GM23248 (cell line): Measurements from ENCODE around the gene PHLDB3.

Experiments used
- EZH2 ChIP-seq: fragments of 200-600 bp; sonication (generic); IDR thresholded peaks from 2 replicates; pipeline ENCODE4 v1.6.1; 2018; ENCODE audit warnings: antibody characterized with exemption, mild to moderate bottlenecking; ENCODE audit not compliant: insufficient read depth, poor library complexity, severe bottlenecking
- EZH2phosphoT487 ChIP-seq: fragments of 200-600 bp; sonication (generic); IDR thresholded peaks from 2 replicates; pipeline ENCODE4 v1.6.1; 2018; ENCODE audit warnings: antibody characterized with exemption, moderate library complexity, mild to moderate bottlenecking, low read depth; ENCODE audit not compliant: insufficient read depth

DNA sequence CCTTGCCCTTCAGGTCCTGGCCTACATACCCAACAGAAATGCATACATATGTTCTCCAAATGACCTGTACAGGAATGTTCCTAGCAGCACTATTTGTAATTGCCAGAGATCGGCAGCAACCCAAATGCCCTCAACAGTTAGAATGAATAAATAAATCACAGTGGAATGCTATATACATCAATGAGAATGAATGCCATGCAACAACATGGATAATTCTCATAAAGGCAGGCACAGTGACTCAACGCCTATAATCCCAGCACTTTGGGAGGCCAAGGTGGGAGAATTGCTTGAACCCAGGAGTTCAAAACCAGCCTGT, 71.2 kb downstream of the PHLDB3 start:
- no peak for TF ChIP-seq EZH2
- no peak for TF ChIP-seq EZH2phosphoT487
